ENCODE results near the gene TGM3. TPM values are rescaled to one million over a fixed set of nuclear protein-coding genes. Genes with fewer than 3 reads are reported as not detected.

Gene TGM3
- polyA plus RNA-seq, 1 donor (not counting 4 experiments of a cell fraction or from before 2014, with no cell fraction given), result 0.08 TPM

DNA sequence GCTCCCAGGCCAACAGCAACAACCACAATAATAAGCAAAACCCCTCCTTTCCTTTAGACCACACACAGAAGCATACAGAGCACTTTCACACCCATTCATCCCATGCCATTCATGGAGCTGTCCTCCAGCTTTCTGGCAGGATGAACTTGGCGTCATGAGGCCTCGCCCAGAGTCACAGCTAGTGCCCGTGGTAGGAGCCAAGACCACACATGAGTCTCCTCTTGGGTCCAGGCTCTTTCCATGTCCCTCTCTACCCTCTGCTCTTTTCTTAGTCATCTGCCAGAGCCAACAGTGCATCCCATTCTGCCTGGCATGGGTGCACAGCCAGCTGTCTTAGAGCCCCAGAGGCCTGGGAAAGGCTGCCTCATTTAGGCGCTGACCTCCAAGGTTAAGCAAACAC lies 1.8 kb upstream of the TGM3 start:
- Histone ChIP-seq H3K9ac (ENCODE audit: control insufficient read depth, extremely low read depth, insufficient read depth, low read length) (no peak overlapping the region), H3K4me1 (ENCODE audit: control insufficient read depth, extremely low read depth, insufficient read depth, low read length) (peaks cover 5% of the 10 kb centered on the region), H3K27ac (ENCODE audit: control insufficient read depth, insufficient read depth, low read length) (no peak overlapping the region), H3K4me2 (ENCODE audit: control insufficient read depth, extremely low read depth, insufficient read depth, low read depth, low read length) (no peak overlapping the region), H3K79me2 (ENCODE audit: control insufficient read depth, insufficient read depth, low read length) (no peaks in the 10 kb centered on the region), H2AFZ (ENCODE audit: control insufficient read depth, low read length) (no peak overlapping the region), H3K9me1 (ENCODE audit: control insufficient read depth, extremely low read depth, insufficient read depth, low read length) (no peaks in the 10 kb centered on the region), H3K4me3 (ENCODE audit: control insufficient read depth in 2 of 3, extremely low read depth in 1 of 3, insufficient read depth in 2 of 3, low read depth in 1 of 3, low read length in 3 of 3) (no peak overlapping the region), H4K20me1 (ENCODE audit: control insufficient read depth, extremely low read depth, insufficient read depth, low read length) (no peaks in the 10 kb centered on the region), H3K27me3 (ENCODE audit: control insufficient read depth, extremely low read depth, insufficient read depth, low read length) (peaks cover 6% of the 10 kb centered on the region), H3K36me3 (ENCODE audit: control insufficient read depth in 2 of 2, extremely low read depth in 1 of 2, insufficient read depth in 2 of 2, low read length in 2 of 2) (no peaks in the 10 kb centered on the region), H3K9me3 (ENCODE audit: control insufficient read depth, low read depth, low read length) (no peaks in the 10 kb centered on the region)
- DNase-seq (ENCODE audit: low read depth, low spot score) (no peak), FAIRE-seq (no peak)
- TF ChIP-seq EZH2 (IDR thresholded peaks at IDR 0.05; ENCODE audit: low read length), result no peak
- TF ChIP-seq, protein P1, sequence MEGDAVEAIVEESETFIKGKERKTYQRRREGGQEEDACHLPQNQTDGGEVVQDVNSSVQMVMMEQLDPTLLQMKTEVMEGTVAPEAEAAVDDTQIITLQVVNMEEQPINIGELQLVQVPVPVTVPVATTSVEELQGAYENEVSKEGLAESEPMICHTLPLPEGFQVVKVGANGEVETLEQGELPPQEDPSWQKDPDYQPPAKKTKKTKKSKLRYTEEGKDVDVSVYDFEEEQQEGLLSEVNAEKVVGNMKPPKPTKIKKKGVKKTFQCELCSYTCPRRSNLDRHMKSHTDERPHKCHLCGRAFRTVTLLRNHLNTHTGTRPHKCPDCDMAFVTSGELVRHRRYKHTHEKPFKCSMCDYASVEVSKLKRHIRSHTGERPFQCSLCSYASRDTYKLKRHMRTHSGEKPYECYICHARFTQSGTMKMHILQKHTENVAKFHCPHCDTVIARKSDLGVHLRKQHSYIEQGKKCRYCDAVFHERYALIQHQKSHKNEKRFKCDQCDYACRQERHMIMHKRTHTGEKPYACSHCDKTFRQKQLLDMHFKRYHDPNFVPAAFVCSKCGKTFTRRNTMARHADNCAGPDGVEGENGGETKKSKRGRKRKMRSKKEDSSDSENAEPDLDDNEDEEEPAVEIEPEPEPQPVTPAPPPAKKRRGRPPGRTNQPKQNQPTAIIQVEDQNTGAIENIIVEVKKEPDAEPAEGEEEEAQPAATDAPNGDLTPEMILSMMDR (optimal IDR thresholded peaks at IDR 0.05 in 1 of 3, IDR thresholded peaks at IDR 0.05 in 1 of 3, conservative IDR thresholded peaks at IDR 0.05 in 1 of 3; ENCODE audit: extremely low read depth in 1 of 3, insufficient read depth in 2 of 3, low read length in 3 of 3), result no peak
- dilution Hi-C loops (cut with MboI; ENCODE audit: extremely low pct_ligation_motif_present, low sequenced_read_pairs), result no loop called here

DNA sequence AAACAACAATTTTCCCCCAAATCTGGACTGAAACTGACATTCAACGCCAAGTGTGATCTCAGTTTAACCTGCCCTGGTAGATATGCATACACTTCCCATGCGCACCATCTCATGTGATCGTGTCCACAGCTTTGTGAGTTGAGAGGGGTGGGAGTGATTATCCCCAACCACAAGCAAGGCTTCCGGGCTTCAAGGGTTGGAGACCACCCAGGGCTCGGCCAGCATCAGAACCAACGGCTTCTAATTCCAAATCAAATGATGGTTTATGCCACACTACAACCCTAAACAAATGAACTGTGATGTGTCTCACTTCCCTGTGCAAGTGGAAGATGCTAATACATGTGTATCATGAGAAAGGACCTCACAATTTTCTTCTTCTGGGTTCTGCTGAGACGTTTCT lies 515 bp upstream of the TGM3 start:
- H3K27me3 ChIP-seq (ENCODE audit: control insufficient read depth, extremely low read depth, insufficient read depth, low read length), result peaks cover 6% of the 10 kb centered on the region
- peaks cover 5% of the 10 kb centered on the region for H3K4me1 ChIP-seq (ENCODE audit: control insufficient read depth, extremely low read depth, insufficient read depth, low read length)
- H3K4me3 ChIP-seq (ENCODE audit: control insufficient read depth in 2 of 3, extremely low read depth in 1 of 3, insufficient read depth in 2 of 3, low read depth in 1 of 3, low read length in 3 of 3), result no peak overlapping the region
- no peak overlapping the region for H3K9ac ChIP-seq (ENCODE audit: control insufficient read depth, extremely low read depth, insufficient read depth, low read length)
- H3K36me3 ChIP-seq (ENCODE audit: control insufficient read depth in 2 of 2, extremely low read depth in 1 of 2, insufficient read depth in 2 of 2, low read length in 2 of 2), result no peaks in the 10 kb centered on the region
- no peaks in the 10 kb centered on the region for H3K79me2 ChIP-seq (ENCODE audit: control insufficient read depth, insufficient read depth, low read length)
- FAIRE-seq (no peak), DNase-seq (ENCODE audit: low read depth, low spot score) (no peak)
- no peaks in the 10 kb centered on the region for H3K9me1 ChIP-seq (ENCODE audit: control insufficient read depth, extremely low read depth, insufficient read depth, low read length)
- dilution Hi-C loops (cut with MboI; ENCODE audit: extremely low pct_ligation_motif_present, low sequenced_read_pairs), result no loop called here
- no peaks in the 10 kb centered on the region for H4K20me1 ChIP-seq (ENCODE audit: control insufficient read depth, extremely low read depth, insufficient read depth, low read length)
- H3K9me3 ChIP-seq (ENCODE audit: control insufficient read depth, low read depth, low read length), result no peaks in the 10 kb centered on the region
- H3K4me2 ChIP-seq (ENCODE audit: control insufficient read depth, extremely low read depth, insufficient read depth, low read depth, low read length), result no peak overlapping the region
- H3K27ac ChIP-seq (ENCODE audit: control insufficient read depth, insufficient read depth, low read length), result no peak overlapping the region
- TF ChIP-seq, protein P1 (optimal IDR thresholded peaks at IDR 0.05 in 1 of 3, IDR thresholded peaks at IDR 0.05 in 1 of 3, conservative IDR thresholded peaks at IDR 0.05 in 1 of 3; ENCODE audit: extremely low read depth in 1 of 3, insufficient read depth in 2 of 3, low read length in 3 of 3), result no peak
- TF ChIP-seq EZH2 (IDR thresholded peaks at IDR 0.05; ENCODE audit: low read length), result no peak
- no peak overlapping the region for H2AFZ ChIP-seq (ENCODE audit: control insufficient read depth, low read length)
